ENCODE results near the gene PAX7. TPM values are rescaled to one million over a fixed set of nuclear protein-coding genes. Genes with fewer than 3 reads are reported as not detected.

The PAX7 gene
- total and polyA plus RNA-seq, 2 experiments from 2014 or later: 0.03 TPM; not detected in 1

DNA sequence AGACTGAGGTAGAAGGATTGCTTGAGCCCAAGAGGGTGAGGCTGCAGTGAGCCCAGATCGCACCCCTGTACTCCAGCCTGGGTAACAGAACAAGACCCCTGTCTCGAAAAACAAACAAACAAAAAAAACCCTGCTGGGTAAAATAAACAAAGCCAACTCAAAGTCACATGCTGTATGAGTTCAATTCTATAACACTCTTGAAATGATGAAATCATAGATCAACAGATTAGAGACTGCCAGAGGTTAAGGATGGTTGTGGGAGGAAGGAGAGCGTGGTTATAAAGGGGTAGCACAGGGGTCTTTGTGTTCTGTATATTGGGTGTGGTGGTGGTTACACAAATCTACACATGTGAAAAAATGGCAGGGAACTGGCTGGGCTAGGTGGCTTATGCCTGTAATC, 166.3 kb downstream of the PAX7 start:
- Mint-ChIP-seq H3K4me1 (peaks cover 18% of the 10 kb centered on the region), H3K27me3 (ENCODE audit: insufficient read depth, low read depth, poor library complexity) (peaks cover 16% of the 10 kb centered on the region), H3K27ac (no peak overlapping the region), H3K4me3 (no peak overlapping the region), H3K36me3 (ENCODE audit: low read depth) (no peaks in the 10 kb centered on the region), H3K9me3 (no peaks in the 10 kb centered on the region)
- ATAC-seq (no peak), DNase-seq (ENCODE audit: low spot score) (no peak)
- Histone ChIP-seq H3K4me1 (ENCODE audit: insufficient read depth) (peaks cover 10% of the 10 kb centered on the region), H3K9me2 (ENCODE audit: insufficient read depth) (0 out of 2 replicates have a peak, but pooled peaks cover 3% of the 10 kb centered on the region), H2AFZ (no peak overlapping the region), H3K4me2 (no peak overlapping the region), H4K20me1 (replicated peaks; ENCODE audit: insufficient read depth) (no peaks in the 10 kb centered on the region), H3K27me3 (ENCODE audit: insufficient read depth) (no peaks in the 10 kb centered on the region), H3F3A (replicated peaks; ENCODE audit: low read depth) (0 out of 2 replicates have a peak, but pooled peaks cover 2% of the 10 kb centered on the region), H3K4me3 (no peak overlapping the region), H3K27ac (ENCODE audit: low read depth) (no peak overlapping the region), H3K36me3 (ENCODE audit: insufficient read depth) (no peaks in the 10 kb centered on the region), H3K79me2 (replicated peaks; ENCODE audit: insufficient read depth) (no peaks in the 10 kb centered on the region)
- TF ChIP-seq JUNB (IDR thresholded peaks at IDR 0.05; ENCODE audit: unreplicated experiment): no peak
- TF ChIP-seq STAT1 (IDR thresholded peaks at IDR 0.05; ENCODE audit: unreplicated experiment): no peak
- TF ChIP-seq, protein P1, sequence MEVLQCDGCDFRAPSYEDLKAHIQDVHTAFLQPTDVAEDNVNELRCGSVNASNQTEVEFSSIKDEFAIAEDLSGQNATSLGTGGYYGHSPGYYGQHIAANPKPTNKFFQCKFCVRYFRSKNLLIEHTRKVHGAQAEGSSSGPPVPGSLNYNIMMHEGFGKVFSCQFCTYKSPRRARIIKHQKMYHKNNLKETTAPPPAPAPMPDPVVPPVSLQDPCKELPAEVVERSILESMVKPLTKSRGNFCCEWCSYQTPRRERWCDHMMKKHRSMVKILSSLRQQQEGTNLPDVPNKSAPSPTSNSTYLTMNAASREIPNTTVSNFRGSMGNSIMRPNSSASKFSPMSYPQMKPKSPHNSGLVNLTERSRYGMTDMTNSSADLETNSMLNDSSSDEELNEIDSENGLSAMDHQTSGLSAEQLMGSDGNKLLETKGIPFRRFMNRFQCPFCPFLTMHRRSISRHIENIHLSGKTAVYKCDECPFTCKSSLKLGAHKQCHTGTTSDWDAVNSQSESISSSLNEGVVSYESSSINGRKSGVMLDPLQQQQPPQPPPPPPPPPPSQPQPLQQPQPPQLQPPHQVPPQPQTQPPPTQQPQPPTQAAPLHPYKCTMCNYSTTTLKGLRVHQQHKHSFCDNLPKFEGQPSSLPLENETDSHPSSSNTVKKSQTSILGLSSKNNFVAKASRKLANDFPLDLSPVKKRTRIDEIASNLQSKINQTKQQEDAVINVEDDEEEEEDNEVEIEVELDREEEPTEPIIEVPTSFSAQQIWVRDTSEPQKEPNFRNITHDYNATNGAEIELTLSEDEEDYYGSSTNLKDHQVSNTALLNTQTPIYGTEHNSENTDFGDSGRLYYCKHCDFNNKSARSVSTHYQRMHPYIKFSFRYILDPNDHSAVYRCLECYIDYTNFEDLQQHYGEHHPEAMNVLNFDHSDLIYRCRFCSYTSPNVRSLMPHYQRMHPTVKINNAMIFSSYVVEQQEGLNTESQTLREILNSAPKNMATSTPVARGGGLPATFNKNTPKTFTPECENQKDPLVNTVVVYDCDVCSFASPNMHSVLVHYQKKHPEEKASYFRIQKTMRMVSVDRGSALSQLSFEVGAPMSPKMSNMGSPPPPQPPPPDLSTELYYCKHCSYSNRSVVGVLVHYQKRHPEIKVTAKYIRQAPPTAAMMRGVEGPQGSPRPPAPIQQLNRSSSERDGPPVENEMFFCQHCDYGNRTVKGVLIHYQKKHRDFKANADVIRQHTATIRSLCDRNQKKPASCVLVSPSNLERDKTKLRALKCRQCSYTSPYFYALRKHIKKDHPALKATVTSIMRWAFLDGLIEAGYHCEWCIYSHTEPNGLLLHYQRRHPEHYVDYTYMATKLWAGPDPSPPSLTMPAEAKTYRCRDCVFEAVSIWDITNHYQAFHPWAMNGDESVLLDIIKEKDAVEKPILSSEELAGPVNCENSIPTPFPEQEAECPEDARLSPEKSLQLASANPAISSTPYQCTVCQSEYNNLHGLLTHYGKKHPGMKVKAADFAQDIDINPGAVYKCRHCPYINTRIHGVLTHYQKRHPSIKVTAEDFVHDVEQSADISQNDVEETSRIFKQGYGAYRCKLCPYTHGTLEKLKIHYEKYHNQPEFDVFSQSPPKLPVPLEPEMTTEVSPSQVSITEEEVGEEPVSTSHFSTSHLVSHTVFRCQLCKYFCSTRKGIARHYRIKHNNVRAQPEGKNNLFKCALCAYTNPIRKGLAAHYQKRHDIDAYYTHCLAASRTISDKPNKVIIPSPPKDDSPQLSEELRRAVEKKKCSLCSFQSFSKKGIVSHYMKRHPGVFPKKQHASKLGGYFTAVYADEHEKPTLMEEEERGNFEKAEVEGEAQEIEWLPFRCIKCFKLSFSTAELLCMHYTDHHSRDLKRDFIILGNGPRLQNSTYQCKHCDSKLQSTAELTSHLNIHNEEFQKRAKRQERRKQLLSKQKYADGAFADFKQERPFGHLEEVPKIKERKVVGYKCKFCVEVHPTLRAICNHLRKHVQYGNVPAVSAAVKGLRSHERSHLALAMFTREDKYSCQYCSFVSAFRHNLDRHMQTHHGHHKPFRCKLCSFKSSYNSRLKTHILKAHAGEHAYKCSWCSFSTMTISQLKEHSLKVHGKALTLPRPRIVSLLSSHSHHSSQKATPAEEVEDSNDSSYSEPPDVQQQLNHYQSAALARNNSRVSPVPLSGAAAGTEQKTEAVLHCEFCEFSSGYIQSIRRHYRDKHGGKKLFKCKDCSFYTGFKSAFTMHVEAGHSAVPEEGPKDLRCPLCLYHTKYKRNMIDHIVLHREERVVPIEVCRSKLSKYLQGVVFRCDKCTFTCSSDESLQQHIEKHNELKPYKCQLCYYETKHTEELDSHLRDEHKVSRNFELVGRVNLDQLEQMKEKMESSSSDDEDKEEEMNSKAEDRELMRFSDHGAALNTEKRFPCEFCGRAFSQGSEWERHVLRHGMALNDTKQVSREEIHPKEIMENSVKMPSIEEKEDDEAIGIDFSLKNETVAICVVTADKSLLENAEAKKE (CRISPR knock-in tag; IDR thresholded peaks at IDR 0.05): no peak
- TF ChIP-seq, protein P2, sequence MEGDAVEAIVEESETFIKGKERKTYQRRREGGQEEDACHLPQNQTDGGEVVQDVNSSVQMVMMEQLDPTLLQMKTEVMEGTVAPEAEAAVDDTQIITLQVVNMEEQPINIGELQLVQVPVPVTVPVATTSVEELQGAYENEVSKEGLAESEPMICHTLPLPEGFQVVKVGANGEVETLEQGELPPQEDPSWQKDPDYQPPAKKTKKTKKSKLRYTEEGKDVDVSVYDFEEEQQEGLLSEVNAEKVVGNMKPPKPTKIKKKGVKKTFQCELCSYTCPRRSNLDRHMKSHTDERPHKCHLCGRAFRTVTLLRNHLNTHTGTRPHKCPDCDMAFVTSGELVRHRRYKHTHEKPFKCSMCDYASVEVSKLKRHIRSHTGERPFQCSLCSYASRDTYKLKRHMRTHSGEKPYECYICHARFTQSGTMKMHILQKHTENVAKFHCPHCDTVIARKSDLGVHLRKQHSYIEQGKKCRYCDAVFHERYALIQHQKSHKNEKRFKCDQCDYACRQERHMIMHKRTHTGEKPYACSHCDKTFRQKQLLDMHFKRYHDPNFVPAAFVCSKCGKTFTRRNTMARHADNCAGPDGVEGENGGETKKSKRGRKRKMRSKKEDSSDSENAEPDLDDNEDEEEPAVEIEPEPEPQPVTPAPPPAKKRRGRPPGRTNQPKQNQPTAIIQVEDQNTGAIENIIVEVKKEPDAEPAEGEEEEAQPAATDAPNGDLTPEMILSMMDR (conservative IDR thresholded peaks at IDR 0.05; ENCODE audit: low read depth in 2 of 2): no peak
- no peak for TF ChIP-seq EZH2 (IDR thresholded peaks at IDR 0.05; ENCODE audit: low read depth, unreplicated experiment)
- no peak for TF ChIP-seq ZNF114 (CRISPR knock-in tag; IDR thresholded peaks at IDR 0.05)
- TF ChIP-seq, protein P3, sequence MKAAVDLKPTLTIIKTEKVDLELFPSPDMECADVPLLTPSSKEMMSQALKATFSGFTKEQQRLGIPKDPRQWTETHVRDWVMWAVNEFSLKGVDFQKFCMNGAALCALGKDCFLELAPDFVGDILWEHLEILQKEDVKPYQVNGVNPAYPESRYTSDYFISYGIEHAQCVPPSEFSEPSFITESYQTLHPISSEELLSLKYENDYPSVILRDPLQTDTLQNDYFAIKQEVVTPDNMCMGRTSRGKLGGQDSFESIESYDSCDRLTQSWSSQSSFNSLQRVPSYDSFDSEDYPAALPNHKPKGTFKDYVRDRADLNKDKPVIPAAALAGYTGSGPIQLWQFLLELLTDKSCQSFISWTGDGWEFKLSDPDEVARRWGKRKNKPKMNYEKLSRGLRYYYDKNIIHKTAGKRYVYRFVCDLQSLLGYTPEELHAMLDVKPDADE (IDR thresholded peaks at IDR 0.05): no peak
- TF ChIP-seq, protein P4, sequence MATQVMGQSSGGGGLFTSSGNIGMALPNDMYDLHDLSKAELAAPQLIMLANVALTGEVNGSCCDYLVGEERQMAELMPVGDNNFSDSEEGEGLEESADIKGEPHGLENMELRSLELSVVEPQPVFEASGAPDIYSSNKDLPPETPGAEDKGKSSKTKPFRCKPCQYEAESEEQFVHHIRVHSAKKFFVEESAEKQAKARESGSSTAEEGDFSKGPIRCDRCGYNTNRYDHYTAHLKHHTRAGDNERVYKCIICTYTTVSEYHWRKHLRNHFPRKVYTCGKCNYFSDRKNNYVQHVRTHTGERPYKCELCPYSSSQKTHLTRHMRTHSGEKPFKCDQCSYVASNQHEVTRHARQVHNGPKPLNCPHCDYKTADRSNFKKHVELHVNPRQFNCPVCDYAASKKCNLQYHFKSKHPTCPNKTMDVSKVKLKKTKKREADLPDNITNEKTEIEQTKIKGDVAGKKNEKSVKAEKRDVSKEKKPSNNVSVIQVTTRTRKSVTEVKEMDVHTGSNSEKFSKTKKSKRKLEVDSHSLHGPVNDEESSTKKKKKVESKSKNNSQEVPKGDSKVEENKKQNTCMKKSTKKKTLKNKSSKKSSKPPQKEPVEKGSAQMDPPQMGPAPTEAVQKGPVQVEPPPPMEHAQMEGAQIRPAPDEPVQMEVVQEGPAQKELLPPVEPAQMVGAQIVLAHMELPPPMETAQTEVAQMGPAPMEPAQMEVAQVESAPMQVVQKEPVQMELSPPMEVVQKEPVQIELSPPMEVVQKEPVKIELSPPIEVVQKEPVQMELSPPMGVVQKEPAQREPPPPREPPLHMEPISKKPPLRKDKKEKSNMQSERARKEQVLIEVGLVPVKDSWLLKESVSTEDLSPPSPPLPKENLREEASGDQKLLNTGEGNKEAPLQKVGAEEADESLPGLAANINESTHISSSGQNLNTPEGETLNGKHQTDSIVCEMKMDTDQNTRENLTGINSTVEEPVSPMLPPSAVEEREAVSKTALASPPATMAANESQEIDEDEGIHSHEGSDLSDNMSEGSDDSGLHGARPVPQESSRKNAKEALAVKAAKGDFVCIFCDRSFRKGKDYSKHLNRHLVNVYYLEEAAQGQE (IDR thresholded peaks at IDR 0.05; ENCODE audit: unreplicated experiment): no peak
- no peak for TF ChIP-seq CREB1 (CRISPR knock-in tag; IDR thresholded peaks at IDR 0.05; ENCODE audit: low read depth)
- no peak for TF ChIP-seq ZNF331 (CRISPR knock-in tag; IDR thresholded peaks at IDR 0.05; ENCODE audit: low read depth)
- TF ChIP-seq NANOG (IDR thresholded peaks at IDR 0.05; ENCODE audit: borderline replicate concordance): no peak
- no peak for TF ChIP-seq EZH2phosphoT487 (IDR thresholded peaks at IDR 0.05; ENCODE audit: unreplicated experiment)
- TF ChIP-seq POLR2AphosphoS5 (IDR thresholded peaks at IDR 0.05; ENCODE audit: low read depth): no peak
